Thoracic aorta (tissue), 2 donors: Measurements from ENCODE around the gene KCNA10. TPM values are rescaled to one million over a fixed set of nuclear protein-coding genes. Genes with fewer than 3 reads are reported as not detected.

Source experiments
- ATAC-seq: fragments of 150-250 bp; one replicate; pipeline ENCODE4 v1.8.0; 2017; ENCODE audit warnings: low read depth; ENCODE audit not compliant: insufficient number of reproducible peaks, low FRiP score
- DNase-seq: peaks from one replicate; pipeline ENCODE4 v3.0.0-alpha.2; 2020; ENCODE audit warnings: low spot score
- H3K27ac ChIP-seq, 2 donors: fragments of 200-600 bp; sonication (generic); 1 replicate in 1 of 2; 2 replicates in 1 of 2; pipeline ENCODE4 v1.5.1; 2016; ENCODE audit warnings: mild to moderate bottlenecking in 2 of 2, moderate library complexity in 2 of 2
- H3K27me3 ChIP-seq: fragments of 200-600 bp; sonication (generic); replicated peaks from 2 replicates; pipeline ENCODE4 v1.6.0; 2016; ENCODE audit warnings: mild to moderate bottlenecking; ENCODE audit not compliant: insufficient read depth
- H3K36me3 ChIP-seq: fragments of 200-600 bp; sonication (generic); one replicate; pipeline ENCODE4 v1.5.1; 2016
- H3K4me1 ChIP-seq, 2 donors: fragments of 200-600 bp; sonication (generic); 1 replicate in 1 of 2; 2 replicates in 1 of 2; pipeline versions ENCODE4 v1.5.1 to v1.6.0; 2016; ENCODE audit warnings: low read depth in 2 of 2, mild to moderate bottlenecking in 1 of 2; ENCODE audit not compliant: control insufficient read depth in 1 of 2
- H3K4me3 ChIP-seq: fragments of 200-600 bp; sonication (generic); 2 replicates; pipeline ENCODE4 v1.5.1; 2016; ENCODE audit warnings: mild to moderate bottlenecking
- H3K9me3 ChIP-seq: fragments of 200-600 bp; sonication (generic); 2 replicates; pipeline ENCODE4 v1.5.1; 2016
- total RNA-seq, 2 donors: library from RNA; depleted of rRNA; stranded (reverse); fragments of >200 nt; gene quantifications; one replicate each; pipeline versions ENCODE4 v1.1.0 to v1.2.3, GENCODE V29; 2016
- TF ChIP-seq, protein P1 (sequence below): fragments of 200-600 bp; sonication (generic); IDR thresholded peaks from one replicate; pipeline ENCODE4 v1.5.1; 2019; ENCODE audit warnings: antibody characterized with exemption

KCNA10 gene
- total RNA-seq, 2 donors from 2014 or later, result not detected

GRCh38 chr1:110551278-110551809 is 32.4 kb upstream of the KCNA10 start:
- Histone ChIP-seq H3K9me3 (no peaks in the 10 kb centered on the region), H3K27ac (no peak overlapping the region), H3K36me3 (no peaks in the 10 kb centered on the region), H3K4me3 (no peak overlapping the region), H3K27me3 (no peaks in the 10 kb centered on the region), H3K4me1 (peaks cover 0 to 13% of the 10 kb centered on the region in 2 donors)
- no peak for ATAC-seq
- DNase-seq, result no peak
- TF ChIP-seq, protein P1, sequence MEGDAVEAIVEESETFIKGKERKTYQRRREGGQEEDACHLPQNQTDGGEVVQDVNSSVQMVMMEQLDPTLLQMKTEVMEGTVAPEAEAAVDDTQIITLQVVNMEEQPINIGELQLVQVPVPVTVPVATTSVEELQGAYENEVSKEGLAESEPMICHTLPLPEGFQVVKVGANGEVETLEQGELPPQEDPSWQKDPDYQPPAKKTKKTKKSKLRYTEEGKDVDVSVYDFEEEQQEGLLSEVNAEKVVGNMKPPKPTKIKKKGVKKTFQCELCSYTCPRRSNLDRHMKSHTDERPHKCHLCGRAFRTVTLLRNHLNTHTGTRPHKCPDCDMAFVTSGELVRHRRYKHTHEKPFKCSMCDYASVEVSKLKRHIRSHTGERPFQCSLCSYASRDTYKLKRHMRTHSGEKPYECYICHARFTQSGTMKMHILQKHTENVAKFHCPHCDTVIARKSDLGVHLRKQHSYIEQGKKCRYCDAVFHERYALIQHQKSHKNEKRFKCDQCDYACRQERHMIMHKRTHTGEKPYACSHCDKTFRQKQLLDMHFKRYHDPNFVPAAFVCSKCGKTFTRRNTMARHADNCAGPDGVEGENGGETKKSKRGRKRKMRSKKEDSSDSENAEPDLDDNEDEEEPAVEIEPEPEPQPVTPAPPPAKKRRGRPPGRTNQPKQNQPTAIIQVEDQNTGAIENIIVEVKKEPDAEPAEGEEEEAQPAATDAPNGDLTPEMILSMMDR, result no peak

- H3K4me1 ChIP-seq, result peaks cover 0 to under 1% of the 10 kb centered on the region in 2 donors
- no peaks in the 10 kb centered on the region for H3K36me3 ChIP-seq
- no peaks in the 10 kb centered on the region for H3K9me3 ChIP-seq
- ATAC-seq (no peak), DNase-seq (no peak)
- H3K4me3 ChIP-seq, result no peak overlapping the region
- no peaks in the 10 kb centered on the region for H3K27me3 ChIP-seq
- TF ChIP-seq, protein P1, result no peak
- H3K27ac ChIP-seq, result no peak overlapping the region
Measured at GRCh38 chr1:110549831-110550230, 30.9 kb upstream of the KCNA10 start.

GRCh38 chr1:110548381-110548780 is 29.4 kb upstream of the KCNA10 start:
- Histone ChIP-seq H3K36me3 (no peaks in the 10 kb centered on the region), H3K4me1 (no peaks in the 10 kb centered on the region), H3K27me3 (no peaks in the 10 kb centered on the region), H3K27ac (no peak overlapping the region), H3K4me3 (no peak overlapping the region), H3K9me3 (no peaks in the 10 kb centered on the region)
- DNase-seq (no peak), ATAC-seq (no peak)
- TF ChIP-seq, protein P1, result peak; percentile 26

GRCh38 chr1:110547017-110547416 is 28.0 kb upstream of the KCNA10 start:
- Histone ChIP-seq H3K27me3 (no peaks in the 10 kb centered on the region), H3K4me3 (no peak overlapping the region), H3K9me3 (no peaks in the 10 kb centered on the region), H3K36me3 (no peaks in the 10 kb centered on the region), H3K27ac (no peak overlapping the region), H3K4me1 (no peaks in the 10 kb centered on the region)
- DNase-seq (no peak), ATAC-seq (no peak)
- TF ChIP-seq, protein P1, result no peak

DNA sequence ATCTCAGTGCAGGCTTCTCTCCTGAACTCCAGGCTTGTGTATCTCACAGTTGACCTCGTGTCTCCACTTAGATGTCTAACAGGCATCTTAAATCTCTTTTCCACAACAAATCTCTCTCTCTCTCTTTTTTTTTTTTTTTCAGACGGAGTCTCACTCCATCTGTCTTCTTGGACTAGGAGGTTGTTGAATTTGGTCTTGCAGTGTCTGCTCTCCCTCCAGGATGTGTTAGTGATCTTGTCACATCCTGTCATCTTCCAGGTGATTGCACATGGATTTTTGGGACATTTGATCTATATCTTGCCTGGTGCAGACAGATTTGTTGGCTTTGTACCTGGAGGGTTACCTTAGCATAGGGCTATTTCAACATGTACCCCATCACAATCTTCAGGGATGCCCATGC is 26.5 kb upstream of the KCNA10 start:
- no peaks in the 10 kb centered on the region for H3K36me3 ChIP-seq
- DNase-seq, result no peak
- H3K4me1 ChIP-seq, result no peaks in the 10 kb centered on the region
- no peaks in the 10 kb centered on the region for H3K27me3 ChIP-seq
- no peak for ATAC-seq
- TF ChIP-seq, protein P1, result no peak
- no peaks in the 10 kb centered on the region for H3K9me3 ChIP-seq
- H3K4me3 ChIP-seq, result no peak overlapping the region
- no peak overlapping the region for H3K27ac ChIP-seq
